Left ventricle myocardium inferior (tissue), 1 donor: Measurements from ENCODE around the gene TAF7. TPM values are rescaled to one million over a fixed set of nuclear protein-coding genes. Genes with fewer than 3 reads are reported as not detected.

Experiments used
- DNase-seq: peaks from one replicate; pipeline ENCODE4 v3.0.0-alpha.2; 2020
- H3K27ac ChIP-seq: fragments of 200-600 bp; replicated peaks from 2 replicates; pipeline ENCODE4 v1.8.0; 2021
- H3K27me3 ChIP-seq: fragments of 200-600 bp; 2 replicates; pipeline ENCODE4 v1.8.0; 2021; ENCODE audit warnings: low read depth
- H3K36me3 ChIP-seq: fragments of 200-600 bp; 2 replicates; pipeline ENCODE4 v1.8.0; 2021
- H3K4me1 ChIP-seq: fragments of 200-600 bp; 2 replicates; pipeline ENCODE4 v1.8.0; 2021
- H3K4me3 ChIP-seq: fragments of 200-600 bp; 2 replicates; pipeline ENCODE4 v1.8.0; 2021; ENCODE audit warnings: mild to moderate bottlenecking, moderate library complexity
- H3K9me3 ChIP-seq: fragments of 200-600 bp; replicated peaks from 2 replicates; pipeline ENCODE4 v1.8.0; 2021
- intact Hi-C: fragments of 100-400 bp; cut with micrococcal nuclease; formaldehyde crosslinking; loops from one replicate; pipeline ENCODE4 v1.11.0; 2022
- long read RNA-seq: library from polyadenylated mRNA; unstranded; transcript quantifications from one replicate; pipeline ENCODE4 v2.0.0, GENCODE V29; 2021
- total RNA-seq: library from RNA; stranded (reverse); fragmentation: NEBNext Ultra II Directional; extraction: Animal tissue kit (Norgen Biotek cat#: 25700); gene quantifications from one replicate; pipeline ENCODE4 v1.2.1, GENCODE V29; 2021
- TF ChIP-seq, protein P1 (sequence below): fragments of 200-600 bp; IDR thresholded peaks from 2 replicates; pipeline ENCODE4 v1.8.0; 2021; ENCODE audit warnings: antibody characterized with exemption, mild to moderate bottlenecking, borderline replicate concordance
- donor health status: DM: no; HTN: yes; CAD: no; lungs with severe emphysema.

Gene TAF7, protein sequence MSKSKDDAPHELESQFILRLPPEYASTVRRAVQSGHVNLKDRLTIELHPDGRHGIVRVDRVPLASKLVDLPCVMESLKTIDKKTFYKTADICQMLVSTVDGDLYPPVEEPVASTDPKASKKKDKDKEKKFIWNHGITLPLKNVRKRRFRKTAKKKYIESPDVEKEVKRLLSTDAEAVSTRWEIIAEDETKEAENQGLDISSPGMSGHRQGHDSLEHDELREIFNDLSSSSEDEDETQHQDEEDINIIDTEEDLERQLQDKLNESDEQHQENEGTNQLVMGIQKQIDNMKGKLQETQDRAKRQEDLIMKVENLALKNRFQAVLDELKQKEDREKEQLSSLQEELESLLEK
- 108 TPM for total RNA-seq
- long read RNA-seq, transcript TAF7-201 (1 exons, 2,334 nt): major isoform, 352 of 352 reads
- long read RNA-seq, partial matches to known transcripts: 0 of 352 reads
- long read RNA-seq, other reads (novel, unspliced or antisense): 0 of 352 reads

- DNase-seq: peak; percentile 89
- Histone ChIP-seq H3K36me3 (peaks cover 45% of the 10 kb centered on the region), H3K4me1 (peaks cover 33% of the 10 kb centered on the region), H3K27ac (peak within 1 kb of the TSS; percentile 91), H3K27me3 (no peaks in the 10 kb centered on the region), H3K9me3 (peaks cover 60% of the 10 kb centered on the region), H3K4me3 (peak within 1 kb of the TSS; percentile 74)
- intact Hi-C loops: no loop called here
- TF ChIP-seq, protein P1, sequence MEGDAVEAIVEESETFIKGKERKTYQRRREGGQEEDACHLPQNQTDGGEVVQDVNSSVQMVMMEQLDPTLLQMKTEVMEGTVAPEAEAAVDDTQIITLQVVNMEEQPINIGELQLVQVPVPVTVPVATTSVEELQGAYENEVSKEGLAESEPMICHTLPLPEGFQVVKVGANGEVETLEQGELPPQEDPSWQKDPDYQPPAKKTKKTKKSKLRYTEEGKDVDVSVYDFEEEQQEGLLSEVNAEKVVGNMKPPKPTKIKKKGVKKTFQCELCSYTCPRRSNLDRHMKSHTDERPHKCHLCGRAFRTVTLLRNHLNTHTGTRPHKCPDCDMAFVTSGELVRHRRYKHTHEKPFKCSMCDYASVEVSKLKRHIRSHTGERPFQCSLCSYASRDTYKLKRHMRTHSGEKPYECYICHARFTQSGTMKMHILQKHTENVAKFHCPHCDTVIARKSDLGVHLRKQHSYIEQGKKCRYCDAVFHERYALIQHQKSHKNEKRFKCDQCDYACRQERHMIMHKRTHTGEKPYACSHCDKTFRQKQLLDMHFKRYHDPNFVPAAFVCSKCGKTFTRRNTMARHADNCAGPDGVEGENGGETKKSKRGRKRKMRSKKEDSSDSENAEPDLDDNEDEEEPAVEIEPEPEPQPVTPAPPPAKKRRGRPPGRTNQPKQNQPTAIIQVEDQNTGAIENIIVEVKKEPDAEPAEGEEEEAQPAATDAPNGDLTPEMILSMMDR: peak; percentile 91
Observed at GRCh38 chr5:141320225-141321169, at the start of gene TAF7. Gene TAF7, minus strand, starts transcription at chr5:141320784. Its CDS starts 740 bp downstream, at chr5:141320044.

DNA sequence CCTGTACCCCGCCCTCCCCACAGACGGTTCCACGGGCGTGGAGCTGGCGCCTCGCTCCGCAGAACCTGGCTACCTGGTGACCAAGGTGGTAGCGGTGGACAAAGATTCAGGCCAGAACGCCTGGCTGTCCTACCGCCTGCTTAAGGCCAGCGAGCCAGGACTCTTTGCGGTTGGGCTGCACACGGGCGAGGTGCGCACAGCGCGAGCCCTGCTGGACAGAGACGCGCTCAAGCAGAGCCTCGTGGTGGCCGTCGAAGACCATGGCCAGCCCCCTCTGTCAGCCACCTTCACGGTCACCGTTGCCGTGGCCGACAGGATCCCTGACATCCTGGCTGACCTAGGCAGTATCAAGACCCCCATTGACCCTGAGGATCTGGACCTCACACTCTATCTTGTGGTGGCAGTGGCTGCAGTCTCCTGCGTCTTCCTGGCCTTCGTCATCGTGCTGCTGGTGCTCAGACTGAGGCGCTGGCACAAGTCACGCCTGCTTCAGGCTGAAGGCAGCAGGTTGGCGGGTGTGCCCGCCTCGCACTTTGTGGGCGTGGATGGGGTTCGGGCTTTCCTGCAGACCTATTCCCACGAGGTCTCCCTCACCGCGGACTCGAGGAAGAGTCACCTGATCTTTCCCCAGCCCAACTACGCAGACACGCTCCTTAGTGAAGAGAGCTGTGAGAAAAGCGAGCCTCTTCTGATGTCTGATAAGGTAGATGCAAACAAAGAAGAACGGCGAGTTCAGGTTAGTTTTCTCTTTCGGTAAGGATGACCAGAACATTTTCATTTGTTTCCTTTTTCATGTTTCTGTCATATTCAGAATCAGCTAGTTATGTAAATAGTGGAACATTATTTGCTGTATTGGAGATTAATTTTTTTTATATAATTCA lies 45.7 kb upstream of the TAF7 start:
- intact Hi-C loops: no loop called here
- H3K27me3 ChIP-seq: no peaks in the 10 kb centered on the region
- H3K4me1 ChIP-seq: peaks cover 43% of the 10 kb centered on the region
- TF ChIP-seq, protein P1: no peak
- DNase-seq: no peak
- peaks cover 30% of the 10 kb centered on the region for H3K36me3 ChIP-seq
- peaks cover 98% of the 10 kb centered on the region for H3K9me3 ChIP-seq
- no peak overlapping the region for H3K4me3 ChIP-seq
- H3K27ac ChIP-seq: no peak overlapping the region

- H3K27ac ChIP-seq: peak within 1 kb of the TSS; percentile 45
- peaks cover 42% of the 10 kb centered on the region for H3K4me1 ChIP-seq
- intact Hi-C loops: no loop called here
- peaks cover 30% of the 10 kb centered on the region for H3K36me3 ChIP-seq
- peaks cover 98% of the 10 kb centered on the region for H3K9me3 ChIP-seq
- H3K27me3 ChIP-seq: no peaks in the 10 kb centered on the region
- H3K4me3 ChIP-seq: peak within 1 kb of the TSS; percentile 47
- TF ChIP-seq, protein P1: peak; percentile 51
- DNase-seq: no peak
Observed at GRCh38 chr5:141363952-141364660, 43.5 kb upstream of the TAF7 start, which contains the start of gene PCDHGA5. Gene PCDHGA5, plus strand, starts transcription at chr5:141364162. Its CDS starts 169 bp downstream, at chr5:141364331.

GRCh38 chr5:141362719-141363118 lies 42.1 kb upstream of the TAF7 start:
- H3K9me3 ChIP-seq: peaks cover 99% of the 10 kb centered on the region
- H3K27ac ChIP-seq: no peak overlapping the region
- H3K36me3 ChIP-seq: peaks cover 30% of the 10 kb centered on the region
- TF ChIP-seq, protein P1: no peak
- intact Hi-C loops: no loop called here
- peaks cover 37% of the 10 kb centered on the region for H3K4me1 ChIP-seq
- no peak overlapping the region for H3K4me3 ChIP-seq
- no peak for DNase-seq
- no peaks in the 10 kb centered on the region for H3K27me3 ChIP-seq
